ENCODE results near the gene CCL17.

The CCL17 gene

GRCh38 chr16:57405097-57405496 lies 530 bp downstream of the CCL17 start:
- Histone ChIP-seq H3K4me1 (ENCODE audit: control insufficient read depth, insufficient read depth, low read length) (peaks cover 6% of the 10 kb centered on the region), H3K9ac (ENCODE audit: low read length in 2 of 2) (no peak overlapping the region), H3K27ac (ENCODE audit: low read length) (no peak overlapping the region), H3K27me3 (ENCODE audit: control insufficient read depth in 1 of 2, insufficient read depth in 2 of 2, low read length in 2 of 2) (no peaks in the 10 kb centered on the region), H3K36me3 (ENCODE audit: control insufficient read depth in 2 of 2, insufficient read depth in 2 of 2, low read length in 2 of 2) (no peaks in the 10 kb centered on the region), H3K9me3 (ENCODE audit: control insufficient read depth in 2 of 2, low read length in 2 of 2) (no peaks in the 10 kb centered on the region), H3K4me3 (ENCODE audit: low read length in 2 of 2) (no peak overlapping the region)

- H3K27me3 ChIP-seq (ENCODE audit: control insufficient read depth in 1 of 2, insufficient read depth in 2 of 2, low read length in 2 of 2), result peaks cover 2% of the 10 kb centered on the region in 2 donors
- no peak overlapping the region for H3K9ac ChIP-seq (ENCODE audit: low read length in 2 of 2)
- H3K9me3 ChIP-seq (ENCODE audit: control insufficient read depth in 2 of 2, low read length in 2 of 2), result no peaks in the 10 kb centered on the region
- H3K36me3 ChIP-seq (ENCODE audit: control insufficient read depth in 2 of 2, insufficient read depth in 2 of 2, low read length in 2 of 2), result no peaks in the 10 kb centered on the region
- peaks cover 6% of the 10 kb centered on the region for H3K4me1 ChIP-seq (ENCODE audit: control insufficient read depth, insufficient read depth, low read length)
- no peak overlapping the region for H3K4me3 ChIP-seq (ENCODE audit: low read length in 2 of 2)
- no peak overlapping the region for H3K27ac ChIP-seq (ENCODE audit: low read length)
Observed at GRCh38 chr16:57406881-57407280, 2.3 kb downstream of the CCL17 start.

GRCh38 chr16:57407521-57408353 lies 3.2 kb downstream of the CCL17 start:
- Histone ChIP-seq H3K27ac (ENCODE audit: low read length) (no peak overlapping the region), H3K36me3 (ENCODE audit: control insufficient read depth in 2 of 2, insufficient read depth in 2 of 2, low read length in 2 of 2) (no peaks in the 10 kb centered on the region)

GRCh38 chr16:57409065-57409464 lies 4.5 kb downstream of the CCL17 start:
- Histone ChIP-seq H3K9ac (ENCODE audit: low read length in 2 of 2) (no peak overlapping the region), H3K4me1 (ENCODE audit: control insufficient read depth, insufficient read depth, low read length) (peaks cover 6% of the 10 kb centered on the region), H3K27me3 (ENCODE audit: control insufficient read depth in 1 of 2, insufficient read depth in 2 of 2, low read length in 2 of 2) (peaks cover 2% of the 10 kb centered on the region in 2 donors), H3K9me3 (ENCODE audit: control insufficient read depth in 2 of 2, low read length in 2 of 2) (no peaks in the 10 kb centered on the region), H3K4me3 (ENCODE audit: low read length in 2 of 2) (no peak overlapping the region), H3K36me3 (ENCODE audit: control insufficient read depth in 2 of 2, insufficient read depth in 2 of 2, low read length in 2 of 2) (no peaks in the 10 kb centered on the region), H3K27ac (ENCODE audit: low read length) (no peak overlapping the region)

More at GRCh38 chr16:57407521-57408353, 3.2 kb downstream of the CCL17 start:
- Histone ChIP-seq H3K9me3 (ENCODE audit: control insufficient read depth in 2 of 2, low read length in 2 of 2) (no peaks in the 10 kb centered on the region), H3K27me3 (ENCODE audit: control insufficient read depth in 1 of 2, insufficient read depth in 2 of 2, low read length in 2 of 2) (peaks cover 2% of the 10 kb centered on the region in 2 donors), H3K9ac (ENCODE audit: low read length in 2 of 2) (no peak overlapping the region), H3K4me1 (ENCODE audit: control insufficient read depth, insufficient read depth, low read length) (peaks cover 6% of the 10 kb centered on the region), H3K4me3 (ENCODE audit: low read length in 2 of 2) (no peak overlapping the region)

- Histone ChIP-seq H3K4me1 (ENCODE audit: control insufficient read depth, insufficient read depth, low read length) (peaks cover 6% of the 10 kb centered on the region), H3K36me3 (ENCODE audit: control insufficient read depth in 2 of 2, insufficient read depth in 2 of 2, low read length in 2 of 2) (no peaks in the 10 kb centered on the region), H3K9ac (ENCODE audit: low read length in 2 of 2) (no peak overlapping the region), H3K27me3 (ENCODE audit: control insufficient read depth in 1 of 2, insufficient read depth in 2 of 2, low read length in 2 of 2) (peaks cover 2% of the 10 kb centered on the region in 2 donors), H3K4me3 (ENCODE audit: low read length in 2 of 2) (no peak overlapping the region), H3K27ac (ENCODE audit: low read length) (no peak overlapping the region), H3K9me3 (ENCODE audit: control insufficient read depth in 2 of 2, low read length in 2 of 2) (no peaks in the 10 kb centered on the region)
Observed at GRCh38 chr16:57409870-57410587, 5.5 kb downstream of the CCL17 start.

GRCh38 chr16:57411362-57411976 lies 6.9 kb downstream of the CCL17 start:
- no peaks in the 10 kb centered on the region for H3K36me3 ChIP-seq (ENCODE audit: control insufficient read depth in 2 of 2, insufficient read depth in 2 of 2, low read length in 2 of 2)
- H3K4me3 ChIP-seq (ENCODE audit: low read length in 2 of 2), result no peak overlapping the region
- H3K4me1 ChIP-seq (ENCODE audit: control insufficient read depth, insufficient read depth, low read length), result peaks cover 6% of the 10 kb centered on the region
- no peak overlapping the region for H3K9ac ChIP-seq (ENCODE audit: low read length in 2 of 2)
- H3K27ac ChIP-seq (ENCODE audit: low read length), result no peak overlapping the region
- H3K27me3 ChIP-seq (ENCODE audit: control insufficient read depth in 1 of 2, insufficient read depth in 2 of 2, low read length in 2 of 2), result peaks cover 2% of the 10 kb centered on the region in 2 donors
- no peaks in the 10 kb centered on the region for H3K9me3 ChIP-seq (ENCODE audit: control insufficient read depth in 2 of 2, low read length in 2 of 2)

GRCh38 chr16:57412584-57412983 lies 8.0 kb downstream of the CCL17 start:
- Histone ChIP-seq H3K36me3 (ENCODE audit: control insufficient read depth in 2 of 2, insufficient read depth in 2 of 2, low read length in 2 of 2) (no peaks in the 10 kb centered on the region), H3K9ac (ENCODE audit: low read length in 2 of 2) (no peak overlapping the region), H3K4me1 (ENCODE audit: control insufficient read depth, insufficient read depth, low read length) (peaks cover 15% of the 10 kb centered on the region), H3K27ac (ENCODE audit: low read length) (no peak overlapping the region), H3K27me3 (ENCODE audit: control insufficient read depth in 1 of 2, insufficient read depth in 2 of 2, low read length in 2 of 2) (peaks cover 2% of the 10 kb centered on the region in 2 donors), H3K4me3 (ENCODE audit: low read length in 2 of 2) (no peak overlapping the region), H3K9me3 (ENCODE audit: control insufficient read depth in 2 of 2, low read length in 2 of 2) (no peaks in the 10 kb centered on the region)

- Histone ChIP-seq H3K4me1 (ENCODE audit: control insufficient read depth, insufficient read depth, low read length) (peaks cover 15% of the 10 kb centered on the region), H3K36me3 (ENCODE audit: control insufficient read depth in 2 of 2, insufficient read depth in 2 of 2, low read length in 2 of 2) (no peaks in the 10 kb centered on the region), H3K27ac (ENCODE audit: low read length) (no peak overlapping the region), H3K9me3 (ENCODE audit: control insufficient read depth in 2 of 2, low read length in 2 of 2) (no peaks in the 10 kb centered on the region), H3K4me3 (ENCODE audit: low read length in 2 of 2) (no peak overlapping the region), H3K9ac (ENCODE audit: low read length in 2 of 2) (no peak overlapping the region), H3K27me3 (ENCODE audit: control insufficient read depth in 1 of 2, insufficient read depth in 2 of 2, low read length in 2 of 2) (peaks cover 2% of the 10 kb centered on the region in 2 donors)
Observed at GRCh38 chr16:57413301-57413730, 8.7 kb downstream of the CCL17 start.

GRCh38 chr16:57413733-57414132 lies 9.2 kb downstream of the CCL17 start:
- no peak overlapping the region for H3K27ac ChIP-seq (ENCODE audit: low read length)
- H3K9ac ChIP-seq (ENCODE audit: low read length in 2 of 2), result no peak overlapping the region
- peaks cover 2% of the 10 kb centered on the region in 2 donors for H3K27me3 ChIP-seq (ENCODE audit: control insufficient read depth in 1 of 2, insufficient read depth in 2 of 2, low read length in 2 of 2)
- H3K4me1 ChIP-seq (ENCODE audit: control insufficient read depth, insufficient read depth, low read length), result peaks cover 18% of the 10 kb centered on the region
- H3K4me3 ChIP-seq (ENCODE audit: low read length in 2 of 2), result no peak overlapping the region
- H3K9me3 ChIP-seq (ENCODE audit: control insufficient read depth in 2 of 2, low read length in 2 of 2), result no peaks in the 10 kb centered on the region
- no peaks in the 10 kb centered on the region for H3K36me3 ChIP-seq (ENCODE audit: control insufficient read depth in 2 of 2, insufficient read depth in 2 of 2, low read length in 2 of 2)

- no peak overlapping the region for H3K4me3 ChIP-seq (ENCODE audit: low read length in 2 of 2)
- H3K9ac ChIP-seq (ENCODE audit: low read length in 2 of 2), result no peak overlapping the region
Observed at GRCh38 chr16:57416084-57416483, 11.5 kb downstream of the CCL17 start.

More at GRCh38 chr16:57416084-57416483, 11.5 kb downstream of the CCL17 start:
- Histone ChIP-seq H3K4me1 (ENCODE audit: control insufficient read depth, insufficient read depth, low read length) (peaks cover 19% of the 10 kb centered on the region), H3K36me3 (ENCODE audit: control insufficient read depth in 2 of 2, insufficient read depth in 2 of 2, low read length in 2 of 2) (no peaks in the 10 kb centered on the region), H3K9me3 (ENCODE audit: control insufficient read depth in 2 of 2, low read length in 2 of 2) (no peaks in the 10 kb centered on the region), H3K27me3 (ENCODE audit: control insufficient read depth in 1 of 2, insufficient read depth in 2 of 2, low read length in 2 of 2) (peaks cover 0 to 2% of the 10 kb centered on the region in 2 donors), H3K27ac (ENCODE audit: low read length) (no peak overlapping the region)
